ENCODE data around the gene SMYD1.

The SMYD1 gene

GRCh38 chr2:88055371-88056128 lies 12.1 kb upstream of the SMYD1 start, which contains the start of gene KRCC1:
TSS of gene KRCC1 (minus strand) at chr2:88055783. CDS start at chr2:88028563, 27,220 bp downstream.
- DNase-seq (ENCODE audit: low spot score) = peak; percentile 96

GRCh38 chr2:88057437-88057844 lies 10.2 kb upstream of the SMYD1 start:
- no peak for DNase-seq (ENCODE audit: low spot score)

- no peak for DNase-seq (ENCODE audit: low spot score)
Observed at GRCh38 chr2:88058191-88058590, 9.4 kb upstream of the SMYD1 start.

- peak; percentile 67 for DNase-seq (ENCODE audit: low spot score)
Observed at GRCh38 chr2:88059979-88060906, 7.4 kb upstream of the SMYD1 start.

- no peak for DNase-seq (ENCODE audit: low spot score)
Observed at GRCh38 chr2:88060907-88061275, 6.7 kb upstream of the SMYD1 start.

- no peak for DNase-seq (ENCODE audit: low spot score)
Observed at GRCh38 chr2:88061295-88061694, 6.3 kb upstream of the SMYD1 start.

- no peak for DNase-seq (ENCODE audit: low spot score)
Observed at GRCh38 chr2:88066543-88066942, 1.1 kb upstream of the SMYD1 start.

GRCh38 chr2:88067189-88067588 lies 436 bp upstream of the SMYD1 start:
- DNase-seq (ENCODE audit: low spot score) = no peak

GRCh38 chr2:88068044-88068443 lies 419 bp downstream of the SMYD1 start:
- no peak for DNase-seq (ENCODE audit: low spot score)

GRCh38 chr2:88069117-88069516 lies 1.5 kb downstream of the SMYD1 start:
- no peak for DNase-seq (ENCODE audit: low spot score)

GRCh38 chr2:88070055-88070454 lies 2.4 kb downstream of the SMYD1 start:
- DNase-seq (ENCODE audit: low spot score) = no peak

- no peak for DNase-seq (ENCODE audit: low spot score)
Observed at GRCh38 chr2:88071365-88071764, 3.7 kb downstream of the SMYD1 start.

- no peak for DNase-seq (ENCODE audit: low spot score)
Observed at GRCh38 chr2:88074150-88074549, 6.5 kb downstream of the SMYD1 start.

- no peak for DNase-seq (ENCODE audit: low spot score)
Observed at GRCh38 chr2:88074854-88075292, 7.2 kb downstream of the SMYD1 start.

- DNase-seq (ENCODE audit: low spot score) = no peak
Observed at GRCh38 chr2:88077080-88077479, 9.5 kb downstream of the SMYD1 start.

- no peak for DNase-seq (ENCODE audit: low spot score)
Observed at GRCh38 chr2:88078643-88079172, 11.1 kb downstream of the SMYD1 start.

GRCh38 chr2:88080545-88080944 lies 12.9 kb downstream of the SMYD1 start:
- no peak for DNase-seq (ENCODE audit: low spot score)

- no peak for DNase-seq (ENCODE audit: low spot score)
Observed at GRCh38 chr2:88081924-88082608, 14.4 kb downstream of the SMYD1 start.

- DNase-seq (ENCODE audit: low spot score) = no peak
Observed at GRCh38 chr2:88082781-88083180, 15.2 kb downstream of the SMYD1 start.

GRCh38 chr2:88085099-88085498 lies 17.5 kb downstream of the SMYD1 start:
- DNase-seq (ENCODE audit: low spot score) = no peak

- no peak for DNase-seq (ENCODE audit: low spot score)
Observed at GRCh38 chr2:88085602-88086001, 18.0 kb downstream of the SMYD1 start.

GRCh38 chr2:88086401-88086800 lies 18.8 kb downstream of the SMYD1 start:
- DNase-seq (ENCODE audit: low spot score) = no peak
